Tibial nerve (tissue), 4 donors: ENCODE measurements around the gene NUP133. TPM values are rescaled to one million over a fixed set of nuclear protein-coding genes. Genes with fewer than 3 reads are reported as not detected.
"Not testable (repeated sequence)": the region's sequence is repeated elsewhere in the genome, so short reads cannot be mapped to it uniquely, and the experiment has no call there.

Experiments
- DNase-seq, 2 donors: peaks; one replicate each; pipeline ENCODE4 v3.0.0-alpha.2; 2019; ENCODE audit warnings: low spot score in 2 of 2
- H3K27ac ChIP-seq, 4 donors: fragments of 200-600 bp; sonication (generic) in 3 of 4; one replicate each; pipeline ENCODE4 v1.5.1; 2017 to 2019; ENCODE audit warnings: mild to moderate bottlenecking in 1 of 4
- H3K27me3 ChIP-seq, 2 donors: fragments of 200-600 bp; sonication (generic) in 1 of 2; one replicate each; pipeline versions ENCODE4 v1.5.1 to v1.6.0; 2017 to 2019
- H3K36me3 ChIP-seq, 3 donors: fragments of 200-600 bp; sonication (generic); one replicate each; pipeline ENCODE4 v1.5.1; 2018 to 2019
- H3K4me1 ChIP-seq, 4 donors: fragments of 200-600 bp; sonication (generic) in 3 of 4; one replicate each; pipeline ENCODE4 v1.5.1; 2017 to 2019
- H3K4me3 ChIP-seq, 4 donors: fragments of 200-600 bp; sonication (generic) in 3 of 4; one replicate each; pipeline ENCODE4 v1.5.1; 2017 to 2019; ENCODE audit warnings: mild to moderate bottlenecking in 1 of 4, moderate library complexity in 1 of 4
- H3K9me3 ChIP-seq, 4 donors: fragments of 200-600 bp; sonication (generic) in 3 of 4; one replicate each; pipeline ENCODE4 v1.5.1; 2017 to 2019
- EP300 ChIP-seq, 2 donors: sonication (generic); formaldehyde crosslinking; IDR thresholded peaks; one replicate each; pipeline ENCODE4 v1.6.1; 2017; ENCODE audit warnings: antibody characterized with exemption in 2 of 2, mild to moderate bottlenecking in 1 of 2
- POLR2A ChIP-seq, 2 donors: fragments of 450-650 bp; IDR thresholded peaks; one replicate each; pipeline ENCODE4 v1.6.1; 2017; ENCODE audit warnings: antibody characterized with exemption in 2 of 2, mild to moderate bottlenecking in 2 of 2, moderate library complexity in 2 of 2
- WGBS, 2 donors: methylation state at CpG; one replicate each; pipeline ENCODE4 v1.1.5; 2018; 5-methylcytosine and 5-hydroxymethylcytosine counted together
- small RNA-seq: library from RNA; depleted of rRNA; stranded (forward); fragments of <200 nt; gene quantifications from one replicate; pipeline ENCODE3, GENCODE V24; 2016
- total RNA-seq, 4 donors: library from RNA; depleted of rRNA; stranded (reverse); fragments of >200 nt; gene quantifications; one replicate each; pipeline ENCODE4 v1.1.0, GENCODE V29; 2016
- TF ChIP-seq, protein P1 (sequence below), 5 experiments: fragments of 200-600 bp in 3 of 5; fragments of 450-650 bp in 2 of 5; sonication (generic) in 3 of 5; IDR thresholded peaks; one replicate each; pipeline ENCODE4 v1.5.1; 2016 to 2019; ENCODE audit warnings: antibody characterized with exemption in 5 of 5, mild to moderate bottlenecking in 3 of 5, moderate library complexity in 2 of 5

Gene NUP133
- total RNA-seq, 4 donors from 2014 or later, result 24.9 to 56.1 (median 43.2) TPM

DNA sequence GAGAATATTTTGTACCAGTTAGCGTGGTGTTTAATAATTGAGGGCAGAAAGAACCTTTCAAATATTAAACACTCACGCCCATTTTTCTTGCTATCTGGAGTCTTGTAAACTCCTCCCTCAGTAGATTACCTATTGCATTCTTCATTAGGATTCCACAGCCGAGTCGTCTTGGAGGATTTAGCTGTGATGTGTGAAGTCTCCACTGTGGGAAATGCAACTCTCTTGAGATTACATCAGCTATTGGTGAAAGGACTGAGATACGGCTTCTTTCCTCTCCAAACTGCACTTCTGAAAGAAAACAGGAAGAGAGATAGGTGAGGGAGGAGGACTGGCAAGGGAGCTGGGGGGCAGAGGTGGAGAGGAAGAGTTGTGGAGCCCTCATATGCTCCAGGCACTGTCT, 110.4 kb downstream of the NUP133 start:
- 51 to 52% methylated on average over 5 of the region's 5 CpGs for whole genome bisulfite sequencing, 2 donors
- Histone ChIP-seq H3K27me3 (peaks cover 2 to 34% of the 10 kb centered on the region in 2 donors), H3K4me3 (no peak overlapping the region)

GRCh38 chr1:229396585-229397206, 111.4 kb downstream of the NUP133 start:
- Histone ChIP-seq H3K27me3 (peaks cover 2 to 30% of the 10 kb centered on the region in 2 donors), H3K4me1 (no peaks in the 10 kb centered on the region), H3K27ac (no peak overlapping the region), H3K4me3 (no peak overlapping the region), H3K9me3 (no peaks in the 10 kb centered on the region), H3K36me3 (no peaks in the 10 kb centered on the region)
- WGBS, 2 donors, result 38 to 42% methylated on average over 11 of the region's 11 CpGs
- DNase-seq, result no peak
- TF ChIP-seq EP300 (IDR thresholded peaks at IDR 0.05), result no peak
- no peak for TF ChIP-seq POLR2A (IDR thresholded peaks at IDR 0.05)
- TF ChIP-seq, protein P1, sequence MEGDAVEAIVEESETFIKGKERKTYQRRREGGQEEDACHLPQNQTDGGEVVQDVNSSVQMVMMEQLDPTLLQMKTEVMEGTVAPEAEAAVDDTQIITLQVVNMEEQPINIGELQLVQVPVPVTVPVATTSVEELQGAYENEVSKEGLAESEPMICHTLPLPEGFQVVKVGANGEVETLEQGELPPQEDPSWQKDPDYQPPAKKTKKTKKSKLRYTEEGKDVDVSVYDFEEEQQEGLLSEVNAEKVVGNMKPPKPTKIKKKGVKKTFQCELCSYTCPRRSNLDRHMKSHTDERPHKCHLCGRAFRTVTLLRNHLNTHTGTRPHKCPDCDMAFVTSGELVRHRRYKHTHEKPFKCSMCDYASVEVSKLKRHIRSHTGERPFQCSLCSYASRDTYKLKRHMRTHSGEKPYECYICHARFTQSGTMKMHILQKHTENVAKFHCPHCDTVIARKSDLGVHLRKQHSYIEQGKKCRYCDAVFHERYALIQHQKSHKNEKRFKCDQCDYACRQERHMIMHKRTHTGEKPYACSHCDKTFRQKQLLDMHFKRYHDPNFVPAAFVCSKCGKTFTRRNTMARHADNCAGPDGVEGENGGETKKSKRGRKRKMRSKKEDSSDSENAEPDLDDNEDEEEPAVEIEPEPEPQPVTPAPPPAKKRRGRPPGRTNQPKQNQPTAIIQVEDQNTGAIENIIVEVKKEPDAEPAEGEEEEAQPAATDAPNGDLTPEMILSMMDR (IDR thresholded peaks at IDR 0.05), result no peak

More for the DNA sequence above, 110.4 kb downstream of the NUP133 start:
- no peak overlapping the region for H3K27ac ChIP-seq
- H3K9me3 ChIP-seq, result no peaks in the 10 kb centered on the region
- DNase-seq, result no peak
- TF ChIP-seq EP300 (IDR thresholded peaks at IDR 0.05) (no peak), POLR2A (IDR thresholded peaks at IDR 0.05) (no peak)
- TF ChIP-seq, protein P1 (IDR thresholded peaks at IDR 0.05), result no peak
- H3K36me3 ChIP-seq, result no peaks in the 10 kb centered on the region
- H3K4me1 ChIP-seq, result no peaks in the 10 kb centered on the region

- WGBS, 2 donors, result 88 to 93% methylated on average over 5 of the region's 5 CpGs
- DNase-seq, H3K9me3 ChIP-seq, H3K4me1 ChIP-seq, H3K27ac ChIP-seq, H3K4me3 ChIP-seq, H3K36me3 ChIP-seq: not testable (repeated sequence)
- H3K27me3 ChIP-seq, result peaks cover 2 to 23% of the 10 kb centered on the region in 2 donors
Observed at GRCh38 chr1:229394517-229394916, 113.6 kb downstream of the NUP133 start.

- DNase-seq, result no peak
- Histone ChIP-seq H3K27me3 (peaks cover 2 to 23% of the 10 kb centered on the region in 2 donors), H3K4me3 (no peak overlapping the region), H3K4me1 (no peaks in the 10 kb centered on the region), H3K36me3 (no peaks in the 10 kb centered on the region), H3K27ac (no peak overlapping the region), H3K9me3 (peaks cover 0 to 8% (median 0%) of the 10 kb centered on the region in 4 donors)
- no peak for TF ChIP-seq EP300 (IDR thresholded peaks at IDR 0.05)
- TF ChIP-seq, protein P1 (IDR thresholded peaks at IDR 0.05), result no peak
- WGBS, 2 donors, result 80 to 89% methylated on average over 4 of the region's 4 CpGs
Observed at GRCh38 chr1:229392936-229393335, 115.2 kb downstream of the NUP133 start.

Small RNAs within 50 kb of the gene (small RNA-seq; reads per million reads assigned to genes)
- gene RN7SKP276 (not detected), gene RNA5SP78 (not detected), gene RNU4-21P (not detected)

Other genes with a start within 250 kb of the NUP133 start
- gene RAB4A, start 237.2 kb downstream of the NUP133 start, total RNA-seq, result 10 to 100 TPM; 16.2 to 41.3 (median 31.2) TPM
- gene CCSAP, start 165.3 kb downstream of the NUP133 start, total RNA-seq, result 10 to 100 TPM in 2 of 4 donors, 1 to 10 TPM in 2; 7.2 to 18.1 (median 11.5) TPM
- 1 to 10 TPM in 1 of 4 donors, under 1 TPM in 1, not detected in 2; 0.39 to 1.0 TPM for gene ACTA1, start 74.2 kb downstream of the NUP133 start, total RNA-seq
- 10 to 100 TPM; 24.7 to 39.1 (median 27.2) TPM for gene ABCB10, start 50.4 kb upstream of the NUP133 start, total RNA-seq
- 10 to 100 TPM in 1 of 4 donors, 1 to 10 TPM in 3; 7.1 to 18.6 (median 8.6) TPM for gene TAF5L, start 117.8 kb upstream of the NUP133 start, total RNA-seq
- 10 to 100 TPM in 2 of 4 donors, 1 to 10 TPM in 2; 8.7 to 13.1 (median 10.0) TPM for gene URB2, start 117.9 kb upstream of the NUP133 start, total RNA-seq